SJSA1 (cell line): ENCODE results near the gene CCDC61. TPM values are rescaled to one million over a fixed set of nuclear protein-coding genes. Genes with fewer than 3 reads are reported as not detected.

Source experiments
- DNase-seq, 2 experiments: peaks; one replicate each; pipeline ENCODE4 v3.0.0-alpha.2; 2015 to 2020; ENCODE audit warnings: low spot score in 2 of 2, low read depth in 1 of 2
- H3K27ac ChIP-seq: fragments of 250-450 bp; sonication (Bioruptor Pico); 2 replicates; pipeline ENCODE4 v1.5.1; 2020; ENCODE audit warnings: mild to moderate bottlenecking, moderate library complexity
- H3K27me3 ChIP-seq: fragments of 250-450 bp; sonication (Bioruptor Pico); replicated peaks from 2 replicates; pipeline ENCODE4 v1.5.1; 2020; ENCODE audit warnings: mild to moderate bottlenecking, moderate library complexity
- H3K36me3 ChIP-seq: fragments of 250-450 bp; sonication (Bioruptor Pico); 2 replicates; pipeline ENCODE4 v1.5.1; 2020; ENCODE audit warnings: mild to moderate bottlenecking
- H3K4me1 ChIP-seq: fragments of 250-450 bp; sonication (Bioruptor Pico); replicated peaks from 2 replicates; pipeline ENCODE4 v1.6.1; 2021; ENCODE audit warnings: mild to moderate bottlenecking
- H3K4me3 ChIP-seq: fragments of 250-450 bp; sonication (Bioruptor Pico); 2 replicates; pipeline ENCODE4 v1.5.1; 2020; ENCODE audit warnings: mild to moderate bottlenecking
- H3K9me3 ChIP-seq: fragments of 250-450 bp; sonication (Bioruptor Pico); replicated peaks from 2 replicates; pipeline ENCODE4 v1.5.1; 2020; ENCODE audit warnings: mild to moderate bottlenecking
- total RNA-seq: library from RNA; depleted of rRNA; stranded (reverse); fragments of >200 nt; shearing (Covaris generic); gene quantifications from 2 replicates; pipeline ENCODE4 v1.2.3, GENCODE V29; 2014

The CCDC61 gene
- total RNA-seq, 1 experiment from 2014 or later: 7.4 TPM

- no peaks in the 10 kb centered on the region for H3K36me3 ChIP-seq
- no peaks in the 10 kb centered on the region for H3K27me3 ChIP-seq
- no peaks in the 10 kb centered on the region for H3K4me1 ChIP-seq
- no peaks in the 10 kb centered on the region for H3K9me3 ChIP-seq
- no peak for DNase-seq
- no peak overlapping the region for H3K4me3 ChIP-seq
- H3K27ac ChIP-seq: no peak overlapping the region
These were observed 35.7 kb downstream of the CCDC61 start for GRCh38 chr19:46030812-46031550.

DNA sequence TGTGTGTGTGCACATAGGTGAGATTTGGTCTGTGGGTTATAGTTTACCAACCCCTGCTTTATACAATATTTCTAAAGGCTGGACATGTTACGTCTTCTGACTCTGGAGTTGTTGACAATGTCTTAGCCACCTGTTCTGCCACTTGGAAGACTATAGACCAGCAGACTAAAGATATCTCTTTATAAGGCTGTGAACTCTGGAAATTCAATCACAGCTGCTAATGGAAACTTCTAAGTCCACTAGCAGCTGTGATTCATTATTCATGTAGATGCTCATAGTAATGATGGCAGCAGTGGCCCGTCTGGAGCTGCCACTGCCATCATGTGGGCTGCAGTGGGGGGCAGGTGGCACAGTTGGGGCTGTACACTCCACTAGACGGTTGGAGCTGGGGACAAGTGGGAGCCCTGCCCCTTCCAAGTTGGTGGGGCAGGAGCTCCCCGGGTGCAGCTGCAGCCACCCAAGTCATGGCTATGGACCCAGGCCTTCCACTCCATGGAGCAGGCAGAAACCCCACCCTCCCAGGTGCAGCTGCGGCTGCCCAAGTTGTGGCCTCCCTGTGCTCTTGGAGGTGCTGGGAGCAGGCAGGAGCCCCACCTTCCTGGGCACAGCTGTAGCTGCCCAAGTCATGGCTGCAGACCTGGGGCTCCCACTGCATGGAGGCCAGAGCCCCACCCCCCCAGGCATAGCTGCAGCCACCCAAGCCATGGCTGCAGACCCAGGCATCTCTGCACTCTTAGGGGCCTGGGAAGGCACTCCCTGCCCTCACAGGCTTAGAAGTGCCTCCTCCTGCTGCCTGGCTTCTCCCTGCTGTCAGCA, 36.7 kb downstream of the CCDC61 start:
- no peaks in the 10 kb centered on the region for H3K9me3 ChIP-seq
- no peak overlapping the region for H3K4me3 ChIP-seq
- H3K27ac ChIP-seq: no peak overlapping the region
- no peaks in the 10 kb centered on the region for H3K4me1 ChIP-seq
- DNase-seq: no peak
- no peaks in the 10 kb centered on the region for H3K27me3 ChIP-seq
- H3K36me3 ChIP-seq: no peaks in the 10 kb centered on the region

GRCh38 chr19:46032597-46033025, 37.3 kb downstream of the CCDC61 start:
- Histone ChIP-seq H3K4me3 (no peak overlapping the region), H3K9me3 (no peaks in the 10 kb centered on the region), H3K36me3 (no peaks in the 10 kb centered on the region), H3K4me1 (no peaks in the 10 kb centered on the region), H3K27ac (no peak overlapping the region), H3K27me3 (no peaks in the 10 kb centered on the region)
- no peak for DNase-seq

- DNase-seq: no peak
- H3K4me3 ChIP-seq: no peak overlapping the region
- no peaks in the 10 kb centered on the region for H3K9me3 ChIP-seq
- H3K27me3 ChIP-seq: no peaks in the 10 kb centered on the region
- no peaks in the 10 kb centered on the region for H3K4me1 ChIP-seq
- no peak overlapping the region for H3K27ac ChIP-seq
- H3K36me3 ChIP-seq: no peaks in the 10 kb centered on the region
These were observed 38.1 kb downstream of the CCDC61 start for GRCh38 chr19:46033401-46033800.

DNA sequence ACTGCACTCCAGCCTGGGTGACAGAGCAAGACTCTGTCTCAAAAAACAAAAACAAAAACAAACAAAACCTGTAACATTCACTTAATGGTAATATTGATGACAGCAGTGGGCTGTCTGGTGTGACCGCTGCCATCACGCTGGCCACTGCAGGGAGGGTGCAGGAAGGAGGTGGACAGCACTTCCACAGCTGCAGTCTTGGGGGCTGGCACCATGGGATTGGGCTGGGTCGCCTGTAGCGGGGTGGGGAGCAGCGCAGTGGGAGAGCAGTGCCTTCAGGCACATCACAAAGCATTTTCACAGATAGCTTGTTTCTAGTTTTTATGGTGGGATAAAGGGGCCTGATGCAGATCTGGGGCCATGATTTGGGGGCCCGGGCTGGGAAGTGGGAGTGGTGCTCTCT, 40.3 kb downstream of the CCDC61 start:
- Histone ChIP-seq H3K4me3 (no peak overlapping the region), H3K9me3 (no peaks in the 10 kb centered on the region), H3K36me3 (no peaks in the 10 kb centered on the region), H3K4me1 (no peaks in the 10 kb centered on the region), H3K27me3 (no peaks in the 10 kb centered on the region), H3K27ac (no peak overlapping the region)
- DNase-seq: no peak

- no peaks in the 10 kb centered on the region for H3K27me3 ChIP-seq
- no peaks in the 10 kb centered on the region for H3K36me3 ChIP-seq
- H3K9me3 ChIP-seq: no peaks in the 10 kb centered on the region
- DNase-seq: no peak
- H3K4me3 ChIP-seq: no peak overlapping the region
- no peak overlapping the region for H3K27ac ChIP-seq
- no peaks in the 10 kb centered on the region for H3K4me1 ChIP-seq
These were observed 40.9 kb downstream of the CCDC61 start for GRCh38 chr19:46035986-46036743.

- H3K4me3 ChIP-seq: no peak overlapping the region
- H3K36me3 ChIP-seq: no peaks in the 10 kb centered on the region
- no peaks in the 10 kb centered on the region for H3K27me3 ChIP-seq
- no peak overlapping the region for H3K27ac ChIP-seq
- no peaks in the 10 kb centered on the region for H3K4me1 ChIP-seq
- H3K9me3 ChIP-seq: no peaks in the 10 kb centered on the region
- no peak for DNase-seq
These were observed 41.5 kb downstream of the CCDC61 start for GRCh38 chr19:46036744-46037128.

GRCh38 chr19:46040125-46040524, 44.9 kb downstream of the CCDC61 start:
- no peak overlapping the region for H3K4me3 ChIP-seq
- no peaks in the 10 kb centered on the region for H3K4me1 ChIP-seq
- no peaks in the 10 kb centered on the region for H3K36me3 ChIP-seq
- no peak overlapping the region for H3K27ac ChIP-seq
- H3K9me3 ChIP-seq: peaks cover 7% of the 10 kb centered on the region; the same call in 1 of the 2 replicates
- DNase-seq: no peak
- H3K27me3 ChIP-seq: no peaks in the 10 kb centered on the region

DNA sequence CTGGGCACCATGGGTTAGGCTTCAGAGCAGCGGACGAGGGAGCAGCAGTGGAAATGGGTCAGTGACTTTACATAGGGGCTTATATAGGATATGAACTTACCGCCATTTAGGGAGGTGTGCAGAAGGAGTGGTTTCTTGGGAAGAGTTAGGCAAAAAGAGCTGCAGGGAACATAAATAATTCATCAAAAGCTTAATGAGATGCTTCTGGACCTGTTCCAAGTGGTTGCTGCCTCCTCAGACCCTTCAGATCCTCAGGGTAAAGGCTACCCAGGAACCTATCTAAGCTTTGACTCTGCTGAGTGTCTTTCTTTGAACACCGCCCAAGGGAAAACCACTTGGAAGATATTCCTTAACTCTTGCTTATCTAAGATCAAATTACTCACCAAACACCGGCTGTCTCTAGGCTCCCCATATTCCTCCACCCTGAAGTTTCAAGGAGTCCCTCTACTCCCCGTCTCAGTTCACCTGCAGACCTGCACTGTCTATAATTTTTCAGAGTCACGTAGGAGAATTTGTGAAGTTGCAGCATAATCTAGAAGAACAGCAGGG, 45.8 kb downstream of the CCDC61 start, which contains the start of gene IGFL4:
Gene IGFL4, minus strand, starts transcription at position 51 of the 549 bp plus-strand sequence. Its CDS starts 40 bp downstream, at position 11.
- H3K36me3 ChIP-seq: no peaks in the 10 kb centered on the region
- no peaks in the 10 kb centered on the region for H3K4me1 ChIP-seq
- H3K27me3 ChIP-seq: peaks cover 6% of the 10 kb centered on the region
- H3K4me3 ChIP-seq: no peak within 1 kb of the TSS
- H3K27ac ChIP-seq: no peak within 1 kb of the TSS
- no peak for DNase-seq
- H3K9me3 ChIP-seq: peaks cover 7% of the 10 kb centered on the region; the same call in 1 of the 2 replicates

- peaks cover 20% of the 10 kb centered on the region for H3K27me3 ChIP-seq
- H3K27ac ChIP-seq: no peak overlapping the region
- no peak for DNase-seq
- no peaks in the 10 kb centered on the region for H3K36me3 ChIP-seq
- no peak overlapping the region for H3K4me3 ChIP-seq
- H3K9me3 ChIP-seq: peaks cover 7% of the 10 kb centered on the region; the same call in 1 of the 2 replicates
- H3K4me1 ChIP-seq: no peaks in the 10 kb centered on the region
These were observed 47.1 kb downstream of the CCDC61 start for GRCh38 chr19:46042252-46042883.

DNA sequence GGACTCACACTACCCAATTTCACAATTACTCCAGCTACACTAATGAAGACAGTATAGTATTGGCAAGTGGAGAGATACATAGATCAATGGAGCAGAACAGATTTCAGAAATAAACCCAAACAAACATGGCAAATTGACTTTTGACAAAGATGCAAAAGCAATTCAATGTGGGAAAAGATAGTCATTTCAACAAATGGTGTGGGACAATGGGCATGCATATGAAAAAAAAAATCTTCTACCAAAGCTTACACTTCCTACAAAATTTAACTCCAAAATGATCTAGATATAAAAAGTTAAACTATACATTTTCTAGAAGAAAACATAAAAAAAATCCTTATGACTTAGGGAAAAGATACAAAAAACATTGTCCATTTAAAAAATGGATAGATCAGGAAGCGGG, 48.3 kb downstream of the CCDC61 start:
- H3K4me3 ChIP-seq: no peak overlapping the region
- peaks cover 7% of the 10 kb centered on the region; the same call in 1 of the 2 replicates for H3K9me3 ChIP-seq
- DNase-seq: no peak
- H3K4me1 ChIP-seq: no peaks in the 10 kb centered on the region
- no peak overlapping the region for H3K27ac ChIP-seq
- peaks cover 31% of the 10 kb centered on the region for H3K27me3 ChIP-seq
- H3K36me3 ChIP-seq: no peaks in the 10 kb centered on the region

- no peak overlapping the region for H3K27ac ChIP-seq
- H3K4me3 ChIP-seq: no peak overlapping the region
- peaks cover 46% of the 10 kb centered on the region for H3K27me3 ChIP-seq
- H3K36me3 ChIP-seq: no peaks in the 10 kb centered on the region
- H3K9me3 ChIP-seq: 0 out of 2 replicates have a peak, but pooled peaks cover under 1% of the 10 kb centered on the region
- no peaks in the 10 kb centered on the region for H3K4me1 ChIP-seq
- DNase-seq: no peak
These were observed 54.3 kb downstream of the CCDC61 start for GRCh38 chr19:46049597-46049996.

DNA sequence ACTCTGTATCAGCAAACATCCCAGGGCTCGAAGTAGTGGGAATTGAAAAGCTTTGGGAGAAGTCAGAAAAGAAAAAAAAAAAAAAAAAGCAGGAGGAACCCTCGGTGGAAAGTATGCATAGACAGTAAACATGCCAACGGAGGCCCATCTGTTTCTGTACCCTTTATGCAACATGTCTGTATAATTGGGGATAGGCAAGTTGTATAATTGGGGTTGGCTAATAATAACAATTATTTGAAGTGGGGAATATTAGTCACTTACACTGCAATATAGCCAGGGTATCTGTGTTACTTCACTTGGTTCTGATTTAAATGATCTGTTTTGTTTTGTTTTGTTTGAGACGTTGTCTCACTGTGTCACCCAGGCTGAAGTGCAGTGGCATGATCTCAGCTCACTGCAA, 57.6 kb downstream of the CCDC61 start:
- Histone ChIP-seq H3K27ac (no peak overlapping the region), H3K27me3 (peaks cover 24% of the 10 kb centered on the region)

More for the DNA sequence above, 57.6 kb downstream of the CCDC61 start:
- H3K36me3 ChIP-seq: no peaks in the 10 kb centered on the region
- no peak overlapping the region for H3K4me3 ChIP-seq
- H3K9me3 ChIP-seq: no peaks in the 10 kb centered on the region
- no peak for DNase-seq
- H3K4me1 ChIP-seq: peaks cover 6% of the 10 kb centered on the region
